ENCODE data around the gene ADPRH.
A peak's percentile ranks its signal among the peaks of the same experiment; 100 is the strongest.
"Not testable (repeated sequence)": the region's sequence is repeated elsewhere in the genome, so short reads cannot be mapped to it uniquely, and the experiment has no call there.

Gene ADPRH

GRCh38 chr3:119560160-119560559 is 19.1 kb upstream of the ADPRH start:
- no peaks in the 10 kb centered on the region for H3K9me3 ChIP-seq (ENCODE audit: insufficient read depth, low read depth, low read length)
- H3K4me3 ChIP-seq (ENCODE audit: low read length, poor library complexity, severe bottlenecking): no peak overlapping the region
- H2AFZ ChIP-seq (ENCODE audit: low read length): peak overlapping the region; percentile 87
- H3K4me1 ChIP-seq (ENCODE audit: insufficient read depth, low read length, poor library complexity, severe bottlenecking): no peaks in the 10 kb centered on the region
- H3K4me2 ChIP-seq (ENCODE audit: low read depth, low read length, poor library complexity, severe bottlenecking): peak overlapping the region; percentile 40
- H3K9ac ChIP-seq (ENCODE audit: low read depth, low read length, poor library complexity, severe bottlenecking): no peak overlapping the region
- H3K79me2 ChIP-seq (ENCODE audit: insufficient read depth, low read length): no peaks in the 10 kb centered on the region
- no peaks in the 10 kb centered on the region for H3K9me2 ChIP-seq (replicated peaks; ENCODE audit: low read depth, low read length)
- H4K20me1 ChIP-seq (ENCODE audit: insufficient read depth, low read length, poor library complexity, severe bottlenecking): no peaks in the 10 kb centered on the region
- no peaks in the 10 kb centered on the region for H3K27me3 ChIP-seq (ENCODE audit: insufficient read depth, low read length, poor library complexity, severe bottlenecking)
- TF ChIP-seq EZH2phosphoT487 (IDR thresholded peaks at IDR 0.05; ENCODE audit: borderline replicate concordance): no peak
- no peaks in the 10 kb centered on the region for H3K36me3 ChIP-seq (ENCODE audit: insufficient read depth, low read length)
- no peaks in the 10 kb centered on the region for H3F3A ChIP-seq (ENCODE audit: low read depth)

DNA sequence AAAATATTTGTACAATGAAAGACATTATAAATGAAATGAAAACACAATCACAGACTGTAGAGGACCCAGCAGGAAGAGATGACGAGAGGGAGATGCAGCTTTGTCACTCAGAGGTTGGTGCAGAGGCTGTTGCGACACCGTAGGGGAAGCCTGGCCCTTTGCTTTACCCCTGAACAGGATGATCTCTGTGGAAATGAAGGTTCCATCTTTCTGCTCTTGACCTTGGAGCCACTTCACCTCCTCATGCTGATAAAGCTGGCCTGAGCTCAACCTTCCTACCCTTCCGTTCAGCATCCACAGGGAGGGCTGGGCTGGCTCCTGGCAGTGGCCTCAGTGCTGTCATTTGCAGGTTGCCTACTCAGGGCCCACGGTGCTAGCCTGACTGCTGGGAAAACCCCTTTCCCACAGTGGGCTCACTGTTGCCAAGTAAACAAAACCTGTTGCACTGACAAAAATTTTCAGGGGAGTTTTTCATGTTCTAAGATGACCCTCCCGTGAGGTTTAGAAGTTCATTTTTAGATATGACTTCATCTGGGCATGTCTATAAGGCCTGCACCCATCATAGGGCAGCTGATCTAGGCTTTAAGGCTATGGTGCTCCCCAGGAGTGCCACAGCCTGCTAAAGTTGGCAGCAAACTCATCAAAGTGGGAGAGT is 16.9 kb upstream of the ADPRH start:
- Histone ChIP-seq H3F3A (ENCODE audit: low read depth) (no peaks in the 10 kb centered on the region), H3K27me3 (ENCODE audit: insufficient read depth, low read length, poor library complexity, severe bottlenecking) (no peaks in the 10 kb centered on the region), H3K79me2 (ENCODE audit: insufficient read depth, low read length) (no peaks in the 10 kb centered on the region), H3K4me1 (ENCODE audit: insufficient read depth, low read length, poor library complexity, severe bottlenecking) (no peaks in the 10 kb centered on the region), H3K9me3 (ENCODE audit: insufficient read depth, low read depth, low read length) (no peaks in the 10 kb centered on the region), H3K36me3 (ENCODE audit: insufficient read depth, low read length) (no peaks in the 10 kb centered on the region), H4K20me1 (ENCODE audit: insufficient read depth, low read length, poor library complexity, severe bottlenecking) (no peaks in the 10 kb centered on the region), H3K4me2 (ENCODE audit: low read depth, low read length, poor library complexity, severe bottlenecking) (no peak overlapping the region), H2AFZ (ENCODE audit: low read length) (no peak overlapping the region), H3K4me3 (ENCODE audit: low read length, poor library complexity, severe bottlenecking) (no peak overlapping the region), H3K9ac (ENCODE audit: low read depth, low read length, poor library complexity, severe bottlenecking) (no peak overlapping the region), H3K9me2 (replicated peaks; ENCODE audit: low read depth, low read length) (no peaks in the 10 kb centered on the region)
- TF ChIP-seq CTCF (conservative IDR thresholded peaks at IDR 0.05; ENCODE audit: low read length) (no peak), EZH2phosphoT487 (IDR thresholded peaks at IDR 0.05; ENCODE audit: borderline replicate concordance) (no peak)

GRCh38 chr3:119563334-119563733 is 16.0 kb upstream of the ADPRH start:
- H3K9me2 ChIP-seq (replicated peaks; ENCODE audit: low read depth, low read length); H3F3A ChIP-seq (ENCODE audit: low read depth); H3K79me2 ChIP-seq (ENCODE audit: insufficient read depth, low read length); H4K20me1 ChIP-seq (ENCODE audit: insufficient read depth, low read length, poor library complexity, severe bottlenecking); H3K27me3 ChIP-seq (ENCODE audit: insufficient read depth, low read length, poor library complexity, severe bottlenecking); H3K9ac ChIP-seq (ENCODE audit: low read depth, low read length, poor library complexity, severe bottlenecking); H3K4me1 ChIP-seq (ENCODE audit: insufficient read depth, low read length, poor library complexity, severe bottlenecking); H3K4me2 ChIP-seq (ENCODE audit: low read depth, low read length, poor library complexity, severe bottlenecking); H2AFZ ChIP-seq (ENCODE audit: low read length); H3K4me3 ChIP-seq (ENCODE audit: low read length, poor library complexity, severe bottlenecking); H3K9me3 ChIP-seq (ENCODE audit: insufficient read depth, low read depth, low read length); H3K36me3 ChIP-seq (ENCODE audit: insufficient read depth, low read length): not testable (repeated sequence)

DNA sequence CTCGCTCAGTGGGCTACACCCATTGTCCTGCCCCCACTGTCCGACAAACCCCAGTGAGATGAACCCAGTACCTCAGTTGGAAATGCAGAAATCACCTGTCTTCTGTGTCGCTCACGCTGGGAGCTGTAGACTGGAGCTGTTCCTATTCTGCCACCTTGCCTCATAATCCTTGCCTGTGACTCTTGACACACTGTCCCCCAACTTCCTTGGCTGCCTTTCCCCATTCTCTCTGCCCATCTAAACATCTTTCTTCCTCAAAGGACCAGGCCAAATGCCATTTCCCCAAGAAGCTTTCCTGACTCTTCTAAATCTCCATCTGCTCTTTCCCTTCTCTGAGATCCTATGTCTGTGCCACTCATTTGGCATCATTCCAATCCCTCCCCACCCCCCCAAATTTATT is 10.1 kb upstream of the ADPRH start:
- no peaks in the 10 kb centered on the region for H3K9me3 ChIP-seq (ENCODE audit: insufficient read depth, low read depth, low read length)
- H3K4me3 ChIP-seq (ENCODE audit: low read length, poor library complexity, severe bottlenecking): no peak overlapping the region
- no peak overlapping the region for H3K4me2 ChIP-seq (ENCODE audit: low read depth, low read length, poor library complexity, severe bottlenecking)

More for the DNA sequence above, 10.1 kb upstream of the ADPRH start:
- no peak for TF ChIP-seq CTCF (conservative IDR thresholded peaks at IDR 0.05; ENCODE audit: low read length)
- TF ChIP-seq EZH2phosphoT487 (IDR thresholded peaks at IDR 0.05; ENCODE audit: borderline replicate concordance): no peak
- Histone ChIP-seq H3K36me3 (ENCODE audit: insufficient read depth, low read length) (no peaks in the 10 kb centered on the region), H3K9me2 (replicated peaks; ENCODE audit: low read depth, low read length) (no peaks in the 10 kb centered on the region), H3K9ac (ENCODE audit: low read depth, low read length, poor library complexity, severe bottlenecking) (no peak overlapping the region), H4K20me1 (ENCODE audit: insufficient read depth, low read length, poor library complexity, severe bottlenecking) (no peaks in the 10 kb centered on the region), H2AFZ (ENCODE audit: low read length) (no peak overlapping the region), H3K4me1 (ENCODE audit: insufficient read depth, low read length, poor library complexity, severe bottlenecking) (no peaks in the 10 kb centered on the region), H3K79me2 (ENCODE audit: insufficient read depth, low read length) (no peaks in the 10 kb centered on the region), H3F3A (ENCODE audit: low read depth) (no peaks in the 10 kb centered on the region), H3K27me3 (ENCODE audit: insufficient read depth, low read length, poor library complexity, severe bottlenecking) (no peaks in the 10 kb centered on the region)

Data from Loucy (cell line).